Measurements from ENCODE around the gene PALB2. TPM values are rescaled to one million over a fixed set of nuclear protein-coding genes. Genes with fewer than 3 reads are reported as not detected.

PALB2 gene
- total RNA-seq, 1 experiment from 2014 or later, result 40.3 TPM

- no peak overlapping the region for H3K4me3 Mint-ChIP-seq
- Histone ChIP-seq H3K23me2 (ENCODE audit: insufficient read length, low read depth, low read length, poor library complexity, severe bottlenecking) (no peaks in the 10 kb centered on the region), H3K4ac (ENCODE audit: low read depth, low read length) (no peak overlapping the region), H4K20me1 (ENCODE audit: control insufficient read depth, insufficient read depth, insufficient read length) (no peaks in the 10 kb centered on the region), H2BK12ac (ENCODE audit: insufficient read length, low read depth, low read length) (no peak overlapping the region), H3K79me1 (ENCODE audit: insufficient read depth, low read depth, low read length, poor library complexity, severe bottlenecking) (peaks cover 3% of the 10 kb centered on the region), H2BK5ac (ENCODE audit: insufficient read length, low read length) (no peak overlapping the region), H4K91ac (ENCODE audit: insufficient read length, low read depth, low read length) (no peak overlapping the region), H3K27me3 (ENCODE audit: insufficient read depth, low read length) (no peaks in the 10 kb centered on the region), H4K8ac (replicated peaks; ENCODE audit: insufficient read length, low read depth, low read length) (no peak overlapping the region), H3K79me2 (ENCODE audit: insufficient read depth, low read length) (peaks cover 4% of the 10 kb centered on the region; the same call in 1 of the 2 replicates), H3K4me2 (ENCODE audit: insufficient read depth, insufficient read length, low read length) (no peak overlapping the region), H2BK15ac (ENCODE audit: low read depth, low read length) (no peak overlapping the region), H3K27ac (ENCODE audit: insufficient read length, low read depth, low read length) (no peak overlapping the region), H2BK120ac (ENCODE audit: low read depth, low read length, poor library complexity, severe bottlenecking) (no peak overlapping the region), H3K14ac (ENCODE audit: insufficient read depth, low read length) (no peak overlapping the region), H4K5ac (ENCODE audit: insufficient read length, low read depth, low read length) (no peak overlapping the region), H3K4me1 (ENCODE audit: insufficient read depth, low read length) (no peaks in the 10 kb centered on the region), H3T11ph (ENCODE audit: low read length) (no peak overlapping the region), H2AK5ac (ENCODE audit: insufficient read length, low read length) (no peak overlapping the region), H3K18ac (ENCODE audit: insufficient read length, low read depth, low read length) (no peak overlapping the region), H3K23ac (ENCODE audit: insufficient read length, low read depth, low read length) (no peak overlapping the region), H3K9me3 (ENCODE audit: control insufficient read depth, low read depth, low read length) (no peaks in the 10 kb centered on the region), H2BK20ac (ENCODE audit: low read depth, low read length, poor library complexity, severe bottlenecking) (no peak overlapping the region), H2AFZ (ENCODE audit: low read length) (no peak overlapping the region), H3K9ac (ENCODE audit: extremely low read depth, insufficient read length, low read length) (no peak overlapping the region), H3K56ac (ENCODE audit: insufficient read length, low read depth, low read length) (no peak overlapping the region)
- no CpG with 5 or more reads among the region's 4 CpGs for WGBS (ENCODE audit: extremely low coverage, insufficient read length, low lambda C conversion rate)
- DNase-seq, result no peak
- peaks cover 3 to 7% of the 10 kb centered on the region in 2 experiments; a peak in 3 of 4 replicates for H3K4me1 Mint-ChIP-seq
- no peak overlapping the region for H3K27ac Mint-ChIP-seq
- no peak for TF ChIP-seq CTCF (conservative IDR thresholded peaks at IDR 0.05)
- H3K27me3 Mint-ChIP-seq (ENCODE audit: low read depth), result no peaks in the 10 kb centered on the region
- peaks cover 9 to 41% (median 23%) of the 10 kb centered on the region in 3 experiments; a peak in 5 of 7 replicates for H3K36me3 Mint-ChIP-seq (ENCODE audit: insufficient read depth in 1 of 3, low read depth in 3 of 3)
- H3K9me3 Mint-ChIP-seq, result no peaks in the 10 kb centered on the region
Observed at GRCh38 chr16:23651943-23652468, 10.9 kb upstream of the PALB2 start.
